ENCODE measurements around the gene FAM117A.

DNA sequence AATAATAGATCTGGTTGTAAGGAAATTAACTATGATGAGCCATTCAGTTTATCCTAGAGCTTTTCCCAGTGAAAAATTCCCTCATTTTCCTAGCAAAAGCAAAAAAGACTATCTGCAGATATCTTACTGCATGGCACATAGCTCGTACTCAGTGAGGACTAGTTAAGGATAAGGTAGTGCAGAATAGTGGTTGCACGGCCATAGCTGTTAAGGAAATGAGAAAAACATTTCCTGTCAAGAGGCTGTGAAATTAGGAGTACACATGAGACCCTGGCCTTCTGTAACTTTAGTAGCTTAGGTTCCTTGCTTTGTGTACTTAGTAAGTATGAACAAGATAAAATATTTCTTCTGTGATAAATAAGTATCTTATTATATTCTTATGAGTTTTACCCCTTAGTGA lies 34.8 kb upstream of the FAM117A start:
- TF ChIP-seq, protein P1, sequence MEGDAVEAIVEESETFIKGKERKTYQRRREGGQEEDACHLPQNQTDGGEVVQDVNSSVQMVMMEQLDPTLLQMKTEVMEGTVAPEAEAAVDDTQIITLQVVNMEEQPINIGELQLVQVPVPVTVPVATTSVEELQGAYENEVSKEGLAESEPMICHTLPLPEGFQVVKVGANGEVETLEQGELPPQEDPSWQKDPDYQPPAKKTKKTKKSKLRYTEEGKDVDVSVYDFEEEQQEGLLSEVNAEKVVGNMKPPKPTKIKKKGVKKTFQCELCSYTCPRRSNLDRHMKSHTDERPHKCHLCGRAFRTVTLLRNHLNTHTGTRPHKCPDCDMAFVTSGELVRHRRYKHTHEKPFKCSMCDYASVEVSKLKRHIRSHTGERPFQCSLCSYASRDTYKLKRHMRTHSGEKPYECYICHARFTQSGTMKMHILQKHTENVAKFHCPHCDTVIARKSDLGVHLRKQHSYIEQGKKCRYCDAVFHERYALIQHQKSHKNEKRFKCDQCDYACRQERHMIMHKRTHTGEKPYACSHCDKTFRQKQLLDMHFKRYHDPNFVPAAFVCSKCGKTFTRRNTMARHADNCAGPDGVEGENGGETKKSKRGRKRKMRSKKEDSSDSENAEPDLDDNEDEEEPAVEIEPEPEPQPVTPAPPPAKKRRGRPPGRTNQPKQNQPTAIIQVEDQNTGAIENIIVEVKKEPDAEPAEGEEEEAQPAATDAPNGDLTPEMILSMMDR (tag by site-specific recombination; IDR thresholded peaks at IDR 0.05), result no peak
- TF ChIP-seq ZNF433 (tag by site-specific recombination; IDR thresholded peaks at IDR 0.05; ENCODE audit: low read depth) (no peak), ZNF473 (tag by site-specific recombination; IDR thresholded peaks at IDR 0.05) (no peak), ZNF610 (tag by site-specific recombination; IDR thresholded peaks at IDR 0.05; ENCODE audit: borderline replicate concordance) (no peak), ZBTB7A (tag by site-specific recombination; IDR thresholded peaks at IDR 0.05; ENCODE audit: low read depth) (no peak), SALL2 (tag by site-specific recombination; IDR thresholded peaks at IDR 0.05; ENCODE audit: borderline replicate concordance) (no peak)
- TF ChIP-seq, protein P2, sequence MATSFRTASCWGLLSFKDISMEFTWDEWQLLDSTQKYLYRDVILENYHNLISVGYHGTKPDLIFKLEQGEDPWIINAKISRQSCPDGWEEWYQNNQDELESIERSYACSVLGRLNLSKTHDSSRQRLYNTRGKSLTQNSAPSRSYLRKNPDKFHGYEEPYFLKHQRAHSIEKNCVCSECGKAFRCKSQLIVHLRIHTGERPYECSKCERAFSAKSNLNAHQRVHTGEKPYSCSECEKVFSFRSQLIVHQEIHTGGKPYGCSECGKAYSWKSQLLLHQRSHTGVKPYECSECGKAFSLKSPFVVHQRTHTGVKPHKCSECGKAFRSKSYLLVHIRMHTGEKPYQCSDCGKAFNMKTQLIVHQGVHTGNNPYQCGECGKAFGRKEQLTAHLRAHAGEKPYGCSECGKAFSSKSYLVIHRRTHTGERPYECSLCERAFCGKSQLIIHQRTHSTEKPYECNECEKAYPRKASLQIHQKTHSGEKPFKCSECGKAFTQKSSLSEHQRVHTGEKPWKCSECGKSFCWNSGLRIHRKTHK (tag by site-specific recombination; IDR thresholded peaks at IDR 0.05), result no peak
- TF ChIP-seq, protein P3, sequence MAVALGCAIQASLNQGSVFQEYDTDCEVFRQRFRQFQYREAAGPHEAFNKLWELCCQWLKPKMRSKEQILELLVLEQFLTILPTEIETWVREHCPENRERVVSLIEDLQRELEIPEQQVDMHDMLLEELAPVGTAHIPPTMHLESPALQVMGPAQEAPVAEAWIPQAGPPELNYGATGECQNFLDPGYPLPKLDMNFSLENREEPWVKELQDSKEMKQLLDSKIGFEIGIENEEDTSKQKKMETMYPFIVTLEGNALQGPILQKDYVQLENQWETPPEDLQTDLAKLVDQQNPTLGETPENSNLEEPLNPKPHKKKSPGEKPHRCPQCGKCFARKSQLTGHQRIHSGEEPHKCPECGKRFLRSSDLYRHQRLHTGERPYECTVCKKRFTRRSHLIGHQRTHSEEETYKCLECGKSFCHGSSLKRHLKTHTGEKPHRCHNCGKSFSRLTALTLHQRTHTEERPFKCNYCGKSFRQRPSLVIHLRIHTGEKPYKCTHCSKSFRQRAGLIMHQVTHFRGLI (tag by site-specific recombination; IDR thresholded peaks at IDR 0.05), result no peak
- TF ChIP-seq, protein P4, sequence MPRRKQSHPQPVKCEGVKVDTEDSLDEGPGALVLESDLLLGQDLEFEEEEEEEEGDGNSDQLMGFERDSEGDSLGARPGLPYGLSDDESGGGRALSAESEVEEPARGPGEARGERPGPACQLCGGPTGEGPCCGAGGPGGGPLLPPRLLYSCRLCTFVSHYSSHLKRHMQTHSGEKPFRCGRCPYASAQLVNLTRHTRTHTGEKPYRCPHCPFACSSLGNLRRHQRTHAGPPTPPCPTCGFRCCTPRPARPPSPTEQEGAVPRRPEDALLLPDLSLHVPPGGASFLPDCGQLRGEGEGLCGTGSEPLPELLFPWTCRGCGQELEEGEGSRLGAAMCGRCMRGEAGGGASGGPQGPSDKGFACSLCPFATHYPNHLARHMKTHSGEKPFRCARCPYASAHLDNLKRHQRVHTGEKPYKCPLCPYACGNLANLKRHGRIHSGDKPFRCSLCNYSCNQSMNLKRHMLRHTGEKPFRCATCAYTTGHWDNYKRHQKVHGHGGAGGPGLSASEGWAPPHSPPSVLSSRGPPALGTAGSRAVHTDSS (tag by site-specific recombination; IDR thresholded peaks at IDR 0.05), result no peak
